ENCODE data around the gene RNF38. TPM values are rescaled to one million over a fixed set of nuclear protein-coding genes. Genes with fewer than 3 reads are reported as not detected.
A peak's percentile ranks its signal among the peaks of the same experiment; 100 is the strongest.

Gene RNF38
- total and polyA plus RNA-seq, 9 of the 15 experiments (the other 6 are each of a cell fraction or from before 2014, with no cell fraction given) = 1.6 to 9.8 (median 4.5) TPM

GRCh38 chr9:36400332-36401163 is 479 bp upstream of the RNF38 start (continued):
- no peak for TF ChIP-seq EZH2 (IDR thresholded peaks at IDR 0.05; ENCODE audit: borderline replicate concordance, low read depth, low read length)

DNA sequence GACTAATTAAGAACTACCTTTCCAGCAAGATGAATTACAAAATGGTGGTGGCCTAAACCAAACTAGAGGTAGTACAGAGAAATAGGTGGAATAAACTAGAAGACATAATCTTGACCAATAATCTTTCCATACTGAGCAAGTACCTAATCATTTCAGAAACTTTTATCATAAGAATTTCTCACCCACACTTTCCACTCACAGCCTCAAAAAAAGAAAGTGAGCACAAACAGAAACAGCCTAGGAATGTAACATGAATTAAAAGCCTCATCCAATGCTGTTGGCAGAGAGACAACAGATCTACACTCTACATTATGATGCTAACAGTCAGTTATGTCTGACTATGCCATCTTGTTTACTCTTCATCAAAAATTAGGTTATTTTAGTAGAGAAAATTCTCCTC is 1.3 kb downstream of the RNF38 start:
- FAIRE-seq = no peak
- intact Hi-C loops (cut with micrococcal nuclease) = no loop called here
- BruUV-seq (replicated peaks) = no TSS peak

More for the DNA sequence above, 1.3 kb downstream of the RNF38 start:
- Histone ChIP-seq H3K9ac (ENCODE audit: insufficient read depth in 1 of 2, low read depth in 2 of 2, low read length in 2 of 2) (peak overlapping the region in 1 of 2 experiments; percentile 36; a peak in 1 of 4 replicates), H2AFZ (ENCODE audit: low read depth, low read length) (no peak overlapping the region), H4K20me1 (replicated peaks; ENCODE audit: control insufficient read depth, insufficient read depth, low read length) (no peaks in the 10 kb centered on the region), H3K79me2 (ENCODE audit: control insufficient read depth, insufficient read depth, low read length) (peaks cover 62% of the 10 kb centered on the region), H3K36me3 (ENCODE audit: control insufficient read depth, insufficient read depth, low read length) (peaks cover 11% of the 10 kb centered on the region; the same call in 1 of the 3 replicates), H3K9me3 (replicated peaks; ENCODE audit: control insufficient read depth, insufficient read depth, low read depth, low read length) (0 out of 2 replicates have a peak, but pooled peaks cover 3% of the 10 kb centered on the region), H3K4me3 (peak overlapping the region; percentile 25; the same call in 1 of the 2 replicates), H3K4me1 (replicated peaks in 1 of 2; ENCODE audit: control insufficient read depth in 2 of 2, insufficient read depth in 2 of 2, low read length in 2 of 2) (peaks cover 4 to 6% of the 10 kb centered on the region in 2 experiments; a peak in 3 of 5 replicates), H3K4me2 (ENCODE audit: insufficient read depth, low read length) (peak overlapping the region; percentile 58), H3K27me3 (ENCODE audit: control insufficient read depth in 2 of 2, insufficient read depth in 2 of 2, low read length in 2 of 2) (no peaks in the 10 kb centered on the region), H3K27ac (ENCODE audit: extremely low read depth, low read depth, low read length) (peak overlapping the region; percentile 94), H3K9me1 (ENCODE audit: control insufficient read depth, insufficient read depth, low read length) (no peaks in the 10 kb centered on the region)
- ChIA-PET CTCF (ENCODE audit: low intra/inter-chr PET ratio) (interaction anchor here (0.5 kb wide), 1 partner anchor 151 kb away, joined by 3 read pairs; no protein-coding TSS in a partner anchor), POLR2A (no interaction called here)
- ATAC-seq (no peak), DNase-seq (ENCODE audit: extremely low read depth in 1 of 4, low spot score in 3 of 4) (no peak)
- in situ Hi-C loops (cut with MboI) = no loop called here
- TF ChIP-seq MIER1 (IDR thresholded peaks at IDR 0.05; ENCODE audit: low read depth) (no peak), DACH1 (IDR thresholded peaks at IDR 0.05; ENCODE audit: partially characterized antibody) (no peak), HMGN3 (IDR thresholded peaks at IDR 0.05; ENCODE audit: borderline replicate concordance, extremely low read depth, insufficient read length, low read depth, low read length) (no peak), SMARCB1 (IDR thresholded peaks at IDR 0.05; ENCODE audit: insufficient read length, low read depth) (no peak), CBFB (CRISPR knock-in tag; IDR thresholded peaks at IDR 0.05) (no peak), ZNF174 (CRISPR knock-in tag; IDR thresholded peaks at IDR 0.05) (no peak), SPI1 (IDR thresholded peaks at IDR 0.05; ENCODE audit: borderline replicate concordance, low read depth, low read length) (no peak), ZNF277 (CRISPR knock-in tag; IDR thresholded peaks at IDR 0.05; ENCODE audit: borderline replicate concordance) (no peak), ZNF184 (CRISPR knock-in tag; IDR thresholded peaks at IDR 0.05) (no peak), HEY1 (CRISPR knock-in tag; IDR thresholded peaks at IDR 0.05; ENCODE audit: borderline replicate concordance) (no peak), HMG20A (CRISPR knock-in tag; conservative IDR thresholded peaks at IDR 0.05) (no peak), RBM34 (IDR thresholded peaks at IDR 0.05; ENCODE audit: borderline replicate concordance, insufficient read depth, low read length) (no peak), CBX8 (IDR thresholded peaks at IDR 0.05; ENCODE audit: borderline replicate concordance, extremely low read depth, low read depth, low read length, poor library complexity, severe bottlenecking) (no peak)
- TF ChIP-seq, protein P1, sequence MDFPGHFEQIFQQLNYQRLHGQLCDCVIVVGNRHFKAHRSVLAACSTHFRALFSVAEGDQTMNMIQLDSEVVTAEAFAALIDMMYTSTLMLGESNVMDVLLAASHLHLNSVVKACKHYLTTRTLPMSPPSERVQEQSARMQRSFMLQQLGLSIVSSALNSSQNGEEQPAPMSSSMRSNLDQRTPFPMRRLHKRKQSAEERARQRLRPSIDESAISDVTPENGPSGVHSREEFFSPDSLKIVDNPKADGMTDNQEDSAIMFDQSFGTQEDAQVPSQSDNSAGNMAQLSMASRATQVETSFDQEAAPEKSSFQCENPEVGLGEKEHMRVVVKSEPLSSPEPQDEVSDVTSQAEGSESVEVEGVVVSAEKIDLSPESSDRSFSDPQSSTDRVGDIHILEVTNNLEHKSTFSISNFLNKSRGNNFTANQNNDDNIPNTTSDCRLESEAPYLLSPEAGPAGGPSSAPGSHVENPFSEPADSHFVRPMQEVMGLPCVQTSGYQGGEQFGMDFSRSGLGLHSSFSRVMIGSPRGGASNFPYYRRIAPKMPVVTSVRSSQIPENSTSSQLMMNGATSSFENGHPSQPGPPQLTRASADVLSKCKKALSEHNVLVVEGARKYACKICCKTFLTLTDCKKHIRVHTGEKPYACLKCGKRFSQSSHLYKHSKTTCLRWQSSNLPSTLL (IDR thresholded peaks at IDR 0.05) = no peak
- TF ChIP-seq, protein P2, sequence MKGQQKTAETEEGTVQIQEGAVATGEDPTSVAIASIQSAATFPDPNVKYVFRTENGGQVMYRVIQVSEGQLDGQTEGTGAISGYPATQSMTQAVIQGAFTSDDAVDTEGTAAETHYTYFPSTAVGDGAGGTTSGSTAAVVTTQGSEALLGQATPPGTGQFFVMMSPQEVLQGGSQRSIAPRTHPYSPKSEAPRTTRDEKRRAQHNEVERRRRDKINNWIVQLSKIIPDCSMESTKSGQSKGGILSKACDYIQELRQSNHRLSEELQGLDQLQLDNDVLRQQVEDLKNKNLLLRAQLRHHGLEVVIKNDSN (CRISPR knock-in tag; IDR thresholded peaks at IDR 0.05) = no peak

Data from K562 (cell line).